Endothelial cell of umbilical vein (primary cell): Measurements from ENCODE around the gene GTF3C1. TPM values are rescaled to one million over a fixed set of nuclear protein-coding genes. Genes with fewer than 3 reads are reported as not detected.

Experiments used
- BruUV-seq: library from RNA; stranded (reverse); fragments of 400-500 nt; replicated peaks from 2 replicates; lab custom pipeline; 2021; lab: Mats Ljungman, UMichigan
- CTCF ChIA-PET: fragments of 300-600, 350-600 bp; sonication (Branson Sonifier 250); formaldehyde crosslinking; loops from one replicate; lab custom pipeline; 2021; ENCODE audit warnings: antibody characterized with exemption, inconsistent platforms; lab: Charles Lee
- POLR2A ChIA-PET: fragments of 300-600, 350-600 bp; sonication (Branson Sonifier 250); formaldehyde crosslinking; loops from one replicate; lab custom pipeline; 2021; ENCODE audit warnings: antibody characterized with exemption, inconsistent platforms; lab: Charles Lee
- DNase-seq: peaks from one replicate; pipeline ENCODE4 v3.0.0-alpha.2; 2011; ENCODE audit warnings: low read depth, low spot score
- FAIRE-seq: peaks from 2 replicates; lab custom pipeline; 2011; peaks lifted over from hg19 to GRCh38; lab: Jason Lieb, UNC
- H2AFZ ChIP-seq: 2 replicates; pipeline ENCODE4 v1.6.0; 2012; ENCODE audit warnings: low read depth, low read length, control low read depth, inconsistent platforms
- H3K27ac ChIP-seq: 2 replicates; pipeline ENCODE4 v1.5.1; 2011; ENCODE audit warnings: low read depth, mild to moderate bottlenecking, control low read depth, low read length, moderate library complexity; ENCODE audit not compliant: insufficient read depth
- H3K27me3 ChIP-seq, 2 experiments: 2 replicates each; pipeline versions ENCODE4 v1.6.0 to v1.6.1; 2011; ENCODE audit warnings: low read length in 2 of 2, mixed read lengths in 1 of 2; ENCODE audit not compliant: control insufficient read depth in 2 of 2, insufficient read depth in 2 of 2
- H3K36me3 ChIP-seq, 2 experiments: 2 replicates in 1 of 2; 3 replicates in 1 of 2; pipeline ENCODE4 v1.5.1; 2011; ENCODE audit warnings: low read length in 2 of 2, mild to moderate bottlenecking in 1 of 2, moderate library complexity in 1 of 2; ENCODE audit not compliant: control insufficient read depth in 2 of 2, insufficient read depth in 2 of 2; ENCODE audit errors: extremely low read depth in 1 of 2
- H3K4me1 ChIP-seq: 3 replicates; pipeline ENCODE4 v1.5.1; 2011; ENCODE audit warnings: mild to moderate bottlenecking, low read length; ENCODE audit not compliant: control insufficient read depth, insufficient read depth; ENCODE audit errors: extremely low read depth
- H3K4me2 ChIP-seq: 2 replicates; pipeline ENCODE4 v1.6.1; 2011; ENCODE audit warnings: low read length, control low read depth, mixed read lengths; ENCODE audit not compliant: insufficient read depth
- H3K4me3 ChIP-seq, 3 experiments: fragments of 200-600 bp in 1 of 3; sonication (generic), shearing (Covaris generic) in 1 of 3; replicated peaks in 1 of 3; 2 replicates each; pipeline ENCODE4 v1.5.1; 2011 to 2016; ENCODE audit warnings: control low read depth in 3 of 3, low read length in 3 of 3, mild to moderate bottlenecking in 2 of 3, inconsistent platforms in 1 of 3, low read depth in 1 of 3, moderate library complexity in 1 of 3; ENCODE audit not compliant: insufficient read depth in 1 of 3
- H3K79me2 ChIP-seq: 2 replicates; pipeline ENCODE4 v1.6.0; 2012; ENCODE audit warnings: low read length, inconsistent platforms; ENCODE audit not compliant: control insufficient read depth, insufficient read depth
- H3K9ac ChIP-seq: replicated peaks from 2 replicates; pipeline ENCODE3; 2011; ENCODE audit warnings: low read length, control low read depth; ENCODE audit not compliant: insufficient read depth; ENCODE audit errors: extremely low read depth
- H3K9me1 ChIP-seq: replicated peaks from 3 replicates; pipeline ENCODE4 v1.6.0; 2011; ENCODE audit warnings: mild to moderate bottlenecking, low read length; ENCODE audit not compliant: control insufficient read depth, insufficient read depth; ENCODE audit errors: extremely low read depth
- H3K9me3 ChIP-seq: replicated peaks from 2 replicates; pipeline ENCODE4 v1.5.1; 2012; ENCODE audit warnings: low read length, inconsistent platforms; ENCODE audit not compliant: control insufficient read depth, insufficient read depth
- H4K20me1 ChIP-seq: replicated peaks from 2 replicates; pipeline ENCODE3; 2011; ENCODE audit warnings: mild to moderate bottlenecking, low read length; ENCODE audit not compliant: control insufficient read depth, insufficient read depth; ENCODE audit errors: extremely low read depth
- GATA2 ChIP-seq: IDR thresholded peaks from 2 replicates; pipeline ENCODE4 v1.7.0; 2011; ENCODE audit warnings: low read depth, mild to moderate bottlenecking, moderate library complexity, mixed read lengths, low read length; ENCODE audit not compliant: insufficient read length, insufficient read depth
- JUN ChIP-seq: IDR thresholded peaks from 2 replicates; pipeline ENCODE4 v1.6.1; 2011; ENCODE audit warnings: borderline replicate concordance, low read depth; ENCODE audit not compliant: insufficient read length, insufficient read depth
- MAX ChIP-seq: IDR thresholded peaks from 2 replicates; pipeline ENCODE4 v1.6.1; 2011; ENCODE audit not compliant: insufficient read depth, insufficient read length
- MYC ChIP-seq: IDR thresholded peaks from one replicate; pipeline ENCODE4 v1.6.1; 2011; ENCODE audit warnings: mild to moderate bottlenecking, low read depth, low read length
- POLR2A ChIP-seq: IDR thresholded peaks from 2 replicates; pipeline ENCODE4 v1.6.1; 2012; ENCODE audit warnings: low read depth, mild to moderate bottlenecking, control low read depth, low read length
- POLR2AphosphoS5 ChIP-seq: IDR thresholded peaks from 2 replicates; pipeline ENCODE4 v1.6.1; 2012; ENCODE audit warnings: low read depth, mild to moderate bottlenecking, control low read depth, low read length, moderate library complexity; ENCODE audit not compliant: insufficient read depth
- dilution Hi-C: fragments of 300-500 bp; cut with MboI; formaldehyde crosslinking; loops from one replicate; pipeline ENCODE4 v1.15.0; 2019; ENCODE audit warnings: low sequenced_read_pairs; ENCODE audit not compliant: extremely low pct_ligation_motif_present
- intact Hi-C: fragments of 100-400 bp; cut with micrococcal nuclease; formaldehyde crosslinking; loops from one replicate; pipeline ENCODE4 v1.10.0; 2022
- polyA plus RNA-seq, 4 experiments: library from polyadenylated mRNA; depleted of rRNA in 3 of 4; stranded (reverse) in 3 of 4; unstranded in 1 of 4; fragments of >200 nt; gene quantifications; 2 replicates each; pipeline versions ENCODE4 v1.2.1 to v1.2.3, GENCODE V29; 2011 to 2012; ENCODE audit warnings: missing spikeins in 1 of 4
- total RNA-seq: library from RNA; stranded (reverse); gene quantifications from 2 replicates; pipeline ENCODE4 v1.2.3, GENCODE V29; 2021

GTF3C1 gene
- total and polyA plus RNA-seq, 2 donors (not counting 3 experiments of a cell fraction or from before 2014, with no cell fraction given) = 58.1 to 86.1 TPM

- H3K79me2 ChIP-seq = no peaks in the 10 kb centered on the region
- CTCF ChIA-PET = interaction anchor here (0.9 to 1.8 kb wide), 6 partner anchors 9 to 351 kb away, joined by 3 to 9 read pairs (median 6); no protein-coding TSS in a partner anchor
- H3K36me3 ChIP-seq = peaks cover 10 to 26% of the 10 kb centered on the region in 2 experiments
- no peaks in the 10 kb centered on the region for H3K9me1 ChIP-seq
- H3K4me1 ChIP-seq = peaks cover 16% of the 10 kb centered on the region
- TF ChIP-seq MYC (no peak), GATA2 (no peak), POLR2AphosphoS5 (peak; percentile 36), JUN (no peak), MAX (peak; percentile 60), POLR2A (no peak)
- no peaks in the 10 kb centered on the region for H3K9me3 ChIP-seq
- DNase-seq = peak; percentile 69
- no peak overlapping the region for H3K4me2 ChIP-seq
- H2AFZ ChIP-seq = no peak overlapping the region
- intact Hi-C loops (loop anchor here (1.0 kb wide), 1 partner anchor 9 kb away; no protein-coding TSS in a partner anchor), dilution Hi-C loops (no loop called here)
- peak; percentile 70 for FAIRE-seq
- POLR2A ChIA-PET = no interaction called here
- H4K20me1 ChIP-seq = no peaks in the 10 kb centered on the region
- no peaks in the 10 kb centered on the region for H3K27me3 ChIP-seq
- peak overlapping the region; percentile 61 for H3K27ac ChIP-seq
- no peak overlapping the region for H3K9ac ChIP-seq
- BruUV-seq = no TSS peak
- no peak overlapping the region for H3K4me3 ChIP-seq
Observed at GRCh38 chr16:27461483-27462171, 88.1 kb downstream of the GTF3C1 start.
